Peyer's patch (tissue), 4 donors: ENCODE data around the gene PBX1. TPM values are rescaled to one million over a fixed set of nuclear protein-coding genes. Genes with fewer than 3 reads are reported as not detected.

ENCODE experiments used
- DNase-seq, 3 donors: peaks; one replicate each; pipeline ENCODE4 v3.0.0-alpha.2; 2017 to 2019
- H3K27ac ChIP-seq, 4 donors: fragments of 200-600 bp; sonication (generic); one replicate each; pipeline ENCODE4 v1.5.1; 2016 to 2019
- H3K27me3 ChIP-seq, 2 donors: fragments of 200-600 bp; sonication (generic); one replicate each; pipeline ENCODE4 v1.5.1; 2019
- H3K36me3 ChIP-seq, 3 donors: fragments of 200-600 bp; sonication (generic); one replicate each; pipeline ENCODE4 v1.5.1; 2016 to 2019
- H3K4me1 ChIP-seq, 4 donors: fragments of 200-600 bp; sonication (generic); one replicate each; pipeline ENCODE4 v1.5.1; 2016 to 2019
- H3K4me3 ChIP-seq, 4 donors: fragments of 200-600 bp; sonication (generic); 1 replicate in 3 of 4; 2 replicates in 1 of 4; pipeline ENCODE4 v1.5.1; 2016 to 2019; ENCODE audit warnings: mild to moderate bottlenecking in 1 of 4
- H3K9me3 ChIP-seq, 4 donors: fragments of 200-600 bp; sonication (generic); one replicate each; pipeline ENCODE4 v1.5.1; 2016 to 2019; ENCODE audit warnings: mild to moderate bottlenecking in 1 of 4
- CTCF ChIP-seq, 6 experiments: fragments of 450-650 bp in 4 of 6; fragments of 200-600 bp in 2 of 6; sonication (generic) in 1 of 6; IDR thresholded peaks; one replicate each; pipeline ENCODE4 v1.5.1; 2017 to 2019; ENCODE audit warnings: antibody characterized with exemption in 6 of 6, mild to moderate bottlenecking in 3 of 6, moderate library complexity in 1 of 6
- POLR2A ChIP-seq, 2 donors: fragments of 450-650 bp; IDR thresholded peaks; one replicate each; pipeline ENCODE4 v1.5.1; 2017; ENCODE audit warnings: antibody characterized with exemption in 2 of 2, mild to moderate bottlenecking in 2 of 2, moderate library complexity in 2 of 2
- small RNA-seq, 2 donors: library from RNA; depleted of rRNA; stranded (forward); fragments of <200 nt; gene quantifications; one replicate each; pipeline ENCODE3, GENCODE V24; 2016
- total RNA-seq, 4 donors: library from RNA; depleted of rRNA; stranded (reverse); fragments of >200 nt; gene quantifications; one replicate each; pipeline ENCODE4 v1.1.0, GENCODE V29; 2016

The PBX1 gene
- total RNA-seq, 4 donors from 2014 or later, result 20.6 to 57.5 (median 40.4) TPM

- Histone ChIP-seq H3K4me1 (no peaks in the 10 kb centered on the region), H3K36me3 (no peaks in the 10 kb centered on the region), H3K27ac (no peak overlapping the region), H3K9me3 (no peaks in the 10 kb centered on the region), H3K27me3 (no peaks in the 10 kb centered on the region), H3K4me3 (no peak overlapping the region)
- TF ChIP-seq CTCF (IDR thresholded peaks at IDR 0.05) (no peak), POLR2A (IDR thresholded peaks at IDR 0.05) (no peak)
- DNase-seq, result no peak
Observed at GRCh38 chr1:164895026-164895912, 336.3 kb downstream of the PBX1 start.

GRCh38 chr1:164901031-164901430 is 342.0 kb downstream of the PBX1 start:
- no peak overlapping the region for H3K4me3 ChIP-seq
- no peak overlapping the region for H3K27ac ChIP-seq
- no peaks in the 10 kb centered on the region for H3K4me1 ChIP-seq
- no peaks in the 10 kb centered on the region for H3K27me3 ChIP-seq
- no peak for DNase-seq
- H3K36me3 ChIP-seq, result no peaks in the 10 kb centered on the region
- H3K9me3 ChIP-seq, result no peaks in the 10 kb centered on the region
- TF ChIP-seq CTCF (IDR thresholded peaks at IDR 0.05) (no peak), POLR2A (IDR thresholded peaks at IDR 0.05) (no peak)

Small RNAs within 50 kb of the gene (small RNA-seq; reads per million reads assigned to genes)
- gene RF00017, result 0 reads per million in 2 donors
- 0 reads per million in 2 donors for gene RF00019
- 0 reads per million in 2 donors for gene RNU6-171P
